Activated CD8-positive, alpha-beta memory T cell treated with anti-CD3 and anti-CD28 coated beads, Interleukin-2, amount 10 ng/mL, durations not matched to agents 7 days and 5 days (primary cell): ENCODE data around the gene SEC16B. TPM values are rescaled to one million over a fixed set of nuclear protein-coding genes. Genes with fewer than 3 reads are reported as not detected.

Source experiments
- ATAC-seq: fragments of 150-1000 bp; cut with Tn5 transposase; one replicate; pipeline ENCODE4 v1.10.0; 2021; ENCODE audit warnings: moderate library complexity
- CTCF ChIA-PET: fragments of 350-600 bp; sonication (Branson Sonifier 250); formaldehyde crosslinking; loops from one replicate; lab custom pipeline; 2021; ENCODE audit warnings: antibody characterized with exemption; lab: Charles Lee
- DNase-seq: peaks from one replicate; pipeline ENCODE4 v3.0.0-alpha.2; 2020
- H3K27ac Mint-ChIP-seq: one replicate; pipeline ENCODE4 v1.8.0; 2021; ENCODE audit warnings: mild to moderate bottlenecking, mixed read lengths
- H3K27me3 Mint-ChIP-seq: one replicate; pipeline ENCODE4 v1.8.0; 2021; ENCODE audit warnings: mixed read lengths
- H3K36me3 Mint-ChIP-seq: one replicate; pipeline ENCODE4 v1.8.0; 2021; ENCODE audit warnings: mild to moderate bottlenecking, mixed read lengths
- H3K4me1 Mint-ChIP-seq: one replicate; pipeline ENCODE4 v1.8.0; 2021; ENCODE audit warnings: mixed read lengths
- H3K4me3 Mint-ChIP-seq: one replicate; pipeline ENCODE4 v1.8.0; 2021; ENCODE audit warnings: mild to moderate bottlenecking, moderate library complexity, mixed read lengths
- H3K9me3 Mint-ChIP-seq: one replicate; pipeline ENCODE4 v1.8.0; 2022; ENCODE audit warnings: low read depth, mixed read lengths
- total RNA-seq, 2 experiments: library from RNA; stranded (reverse); gene quantifications; one replicate each; pipeline ENCODE4 v1.2.3, GENCODE V29; 2021

Gene SEC16B
- total RNA-seq, 2 experiments from 2014 or later, result 0.42 TPM; not detected in 1

GRCh38 chr1:177965293-177965692 lies 4.6 kb downstream of the SEC16B start:
- H3K9me3 Mint-ChIP-seq, result peaks cover 2% of the 10 kb centered on the region
- ATAC-seq (no peak), DNase-seq (no peak)
- H3K27me3 Mint-ChIP-seq, result no peaks in the 10 kb centered on the region
- H3K4me1 Mint-ChIP-seq, result no peaks in the 10 kb centered on the region
- H3K36me3 Mint-ChIP-seq, result no peaks in the 10 kb centered on the region
- CTCF ChIA-PET, result no interaction called here
- no peak overlapping the region for H3K4me3 Mint-ChIP-seq
- no peak overlapping the region for H3K27ac Mint-ChIP-seq

GRCh38 chr1:177964336-177964735 lies 5.5 kb downstream of the SEC16B start:
- CTCF ChIA-PET, result no interaction called here
- ATAC-seq, result no peak
- no peak overlapping the region for H3K4me3 Mint-ChIP-seq
- no peaks in the 10 kb centered on the region for H3K36me3 Mint-ChIP-seq
- DNase-seq, result no peak
- no peak overlapping the region for H3K27ac Mint-ChIP-seq
- no peaks in the 10 kb centered on the region for H3K4me1 Mint-ChIP-seq
- H3K27me3 Mint-ChIP-seq, result no peaks in the 10 kb centered on the region
- peaks cover 2% of the 10 kb centered on the region for H3K9me3 Mint-ChIP-seq

GRCh38 chr1:177960939-177961622 lies 8.8 kb downstream of the SEC16B start:
- DNase-seq (no peak), ATAC-seq (no peak)
- H3K36me3 Mint-ChIP-seq, result no peaks in the 10 kb centered on the region
- CTCF ChIA-PET, result no interaction called here
- no peak overlapping the region for H3K4me3 Mint-ChIP-seq
- H3K4me1 Mint-ChIP-seq, result no peaks in the 10 kb centered on the region
- peaks cover 2% of the 10 kb centered on the region for H3K9me3 Mint-ChIP-seq
- H3K27me3 Mint-ChIP-seq, result no peaks in the 10 kb centered on the region
- no peak overlapping the region for H3K27ac Mint-ChIP-seq

GRCh38 chr1:177959811-177960515 lies 9.9 kb downstream of the SEC16B start:
- no peak for DNase-seq
- Mint-ChIP-seq H3K4me3 (no peak overlapping the region), H3K27me3 (no peaks in the 10 kb centered on the region), H3K27ac (no peak overlapping the region), H3K36me3 (no peaks in the 10 kb centered on the region), H3K9me3 (peaks cover 1% of the 10 kb centered on the region), H3K4me1 (no peaks in the 10 kb centered on the region)
- no peak for ATAC-seq
- CTCF ChIA-PET, result no interaction called here

GRCh38 chr1:177958092-177958491 lies 11.8 kb downstream of the SEC16B start:
- H3K27me3 Mint-ChIP-seq, result no peaks in the 10 kb centered on the region
- DNase-seq (no peak), ATAC-seq (no peak)
- H3K27ac Mint-ChIP-seq, result no peak overlapping the region
- no peaks in the 10 kb centered on the region for H3K9me3 Mint-ChIP-seq
- CTCF ChIA-PET, result no interaction called here
- H3K4me1 Mint-ChIP-seq, result no peaks in the 10 kb centered on the region
- no peak overlapping the region for H3K4me3 Mint-ChIP-seq
- H3K36me3 Mint-ChIP-seq, result no peaks in the 10 kb centered on the region

- no peaks in the 10 kb centered on the region for H3K27me3 Mint-ChIP-seq
- CTCF ChIA-PET, result interaction anchor here (1.4 kb wide), 1 partner anchor 18 kb away, joined by 3 read pairs; no protein-coding TSS in a partner anchor
- H3K9me3 Mint-ChIP-seq, result no peaks in the 10 kb centered on the region
- no peak for DNase-seq
- H3K4me1 Mint-ChIP-seq, result no peaks in the 10 kb centered on the region
- no peak for ATAC-seq
- H3K4me3 Mint-ChIP-seq, result no peak overlapping the region
- no peak overlapping the region for H3K27ac Mint-ChIP-seq
- no peaks in the 10 kb centered on the region for H3K36me3 Mint-ChIP-seq
Observed at GRCh38 chr1:177954076-177954475, 15.8 kb downstream of the SEC16B start.

- no peaks in the 10 kb centered on the region for H3K36me3 Mint-ChIP-seq
- H3K4me1 Mint-ChIP-seq, result no peaks in the 10 kb centered on the region
- H3K9me3 Mint-ChIP-seq, result no peaks in the 10 kb centered on the region
- H3K27me3 Mint-ChIP-seq, result no peaks in the 10 kb centered on the region
- DNase-seq (no peak), ATAC-seq (no peak)
- no peak overlapping the region for H3K27ac Mint-ChIP-seq
- H3K4me3 Mint-ChIP-seq, result no peak overlapping the region
- CTCF ChIA-PET, result interaction anchor here (1.4 kb wide), 1 partner anchor 18 kb away, joined by 3 read pairs; no protein-coding TSS in a partner anchor
Observed at GRCh38 chr1:177953549-177953948, 16.3 kb downstream of the SEC16B start.

GRCh38 chr1:177952691-177953090 lies 17.2 kb downstream of the SEC16B start:
- Mint-ChIP-seq H3K27ac (no peak overlapping the region), H3K36me3 (no peaks in the 10 kb centered on the region), H3K27me3 (no peaks in the 10 kb centered on the region), H3K4me1 (no peaks in the 10 kb centered on the region), H3K9me3 (no peaks in the 10 kb centered on the region), H3K4me3 (no peak overlapping the region)
- no peak for DNase-seq
- CTCF ChIA-PET, result no interaction called here
- no peak for ATAC-seq

- Mint-ChIP-seq H3K4me1 (no peaks in the 10 kb centered on the region), H3K4me3 (no peak overlapping the region), H3K36me3 (no peaks in the 10 kb centered on the region), H3K27me3 (no peaks in the 10 kb centered on the region), H3K27ac (no peak overlapping the region), H3K9me3 (no peaks in the 10 kb centered on the region)
- CTCF ChIA-PET, result no interaction called here
- ATAC-seq (no peak), DNase-seq (no peak)
Observed at GRCh38 chr1:177952249-177952648, 17.6 kb downstream of the SEC16B start.

GRCh38 chr1:177950506-177950905 lies 19.4 kb downstream of the SEC16B start:
- no peak for ATAC-seq
- Mint-ChIP-seq H3K4me1 (no peaks in the 10 kb centered on the region), H3K27me3 (no peaks in the 10 kb centered on the region), H3K9me3 (no peaks in the 10 kb centered on the region), H3K27ac (no peak overlapping the region), H3K4me3 (no peak overlapping the region), H3K36me3 (no peaks in the 10 kb centered on the region)
- CTCF ChIA-PET, result interaction anchor here (1.2 kb wide), 1 partner anchor 17 kb away, joined by 3 read pairs; no protein-coding TSS in a partner anchor
- no peak for DNase-seq

GRCh38 chr1:177948336-177948972 lies 21.4 kb downstream of the SEC16B start:
- Mint-ChIP-seq H3K9me3 (no peaks in the 10 kb centered on the region), H3K36me3 (no peaks in the 10 kb centered on the region), H3K27me3 (no peaks in the 10 kb centered on the region), H3K27ac (no peak overlapping the region), H3K4me3 (no peak overlapping the region), H3K4me1 (no peaks in the 10 kb centered on the region)
- ATAC-seq (no peak), DNase-seq (no peak)
- CTCF ChIA-PET, result interaction anchor here (0.6 to 1.4 kb wide), 2 partner anchors 13 to 1367 kb away, joined by 3 read pairs; no protein-coding TSS in a partner anchor

- CTCF ChIA-PET, result interaction anchor here (1.4 kb wide), 1 partner anchor 12 kb away, joined by 3 read pairs; no protein-coding TSS in a partner anchor
- Mint-ChIP-seq H3K27ac (no peak overlapping the region), H3K4me1 (no peaks in the 10 kb centered on the region), H3K36me3 (no peaks in the 10 kb centered on the region), H3K27me3 (no peaks in the 10 kb centered on the region), H3K9me3 (no peaks in the 10 kb centered on the region), H3K4me3 (no peak overlapping the region)
- ATAC-seq, result no peak
- no peak for DNase-seq
Observed at GRCh38 chr1:177947623-177948022, 22.2 kb downstream of the SEC16B start.

GRCh38 chr1:177945943-177946650 lies 23.8 kb downstream of the SEC16B start:
- CTCF ChIA-PET, result interaction anchor here (0.8 to 1.2 kb wide), 3 partner anchors 10 to 1049 kb away, joined by 3 to 4 read pairs (median 4); no protein-coding TSS in a partner anchor
- H3K36me3 Mint-ChIP-seq, result no peaks in the 10 kb centered on the region
- H3K4me1 Mint-ChIP-seq, result no peaks in the 10 kb centered on the region
- H3K9me3 Mint-ChIP-seq, result no peaks in the 10 kb centered on the region
- H3K4me3 Mint-ChIP-seq, result no peak overlapping the region
- H3K27me3 Mint-ChIP-seq, result no peaks in the 10 kb centered on the region
- DNase-seq, result peak; percentile 48
- ATAC-seq, result peak; percentile 45
- H3K27ac Mint-ChIP-seq, result no peak overlapping the region
